HG03520 (cell line): ENCODE results near the gene SLC25A42.

Experiments used
- ATAC-seq: cut with Tn5 transposase; IDR thresholded peaks from one replicate; pipeline ENCODE4 v1.9.1; 2021; ENCODE audit warnings: mild to moderate bottlenecking, moderate library complexity; ENCODE audit not compliant: unreplicated experiment

The SLC25A42 gene

DNA sequence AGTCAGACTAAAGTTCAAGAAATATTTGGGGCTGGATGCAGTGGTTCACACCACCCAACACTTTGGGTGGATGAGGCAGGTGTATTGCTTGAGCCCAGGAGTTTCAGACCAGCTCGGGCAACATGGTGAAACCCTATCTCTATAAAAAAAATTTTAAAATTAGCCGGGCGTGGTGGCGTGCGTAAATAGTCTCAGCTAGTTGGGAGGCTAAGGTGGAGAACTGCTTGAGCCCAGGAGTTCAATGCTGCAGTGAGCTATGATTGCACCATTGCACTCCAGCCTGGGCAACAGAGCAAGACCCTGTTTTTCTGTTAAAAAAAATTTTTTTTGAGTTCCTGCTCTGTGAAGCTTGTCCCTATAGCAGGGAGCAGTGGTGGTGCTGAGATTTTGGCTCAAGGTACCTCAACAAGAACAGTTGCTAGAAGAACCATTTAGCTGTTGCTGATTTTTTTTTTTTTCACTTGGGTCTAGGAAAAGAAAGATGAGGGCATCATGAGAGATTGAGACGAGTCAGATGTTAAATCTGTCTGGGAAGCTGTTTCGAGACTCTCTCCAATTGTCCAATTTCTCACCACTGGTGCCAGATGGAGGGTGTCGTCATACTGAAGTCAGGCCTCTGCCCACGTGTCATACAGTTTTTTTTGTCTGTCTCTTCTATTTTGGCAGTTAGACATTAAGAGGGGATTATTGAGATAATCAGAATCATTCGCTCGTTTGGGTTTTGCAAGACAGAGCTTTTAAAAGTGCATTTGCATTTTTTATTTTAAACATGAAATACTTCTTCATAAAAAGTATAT lies 3.7 kb downstream of the SLC25A42 start:
- ATAC-seq: no peak

GRCh38 chr19:19068659-19069654 lies 5.2 kb downstream of the SLC25A42 start:
- ATAC-seq: no peak

GRCh38 chr19:19071897-19072296 lies 8.1 kb downstream of the SLC25A42 start:
- no peak for ATAC-seq

DNA sequence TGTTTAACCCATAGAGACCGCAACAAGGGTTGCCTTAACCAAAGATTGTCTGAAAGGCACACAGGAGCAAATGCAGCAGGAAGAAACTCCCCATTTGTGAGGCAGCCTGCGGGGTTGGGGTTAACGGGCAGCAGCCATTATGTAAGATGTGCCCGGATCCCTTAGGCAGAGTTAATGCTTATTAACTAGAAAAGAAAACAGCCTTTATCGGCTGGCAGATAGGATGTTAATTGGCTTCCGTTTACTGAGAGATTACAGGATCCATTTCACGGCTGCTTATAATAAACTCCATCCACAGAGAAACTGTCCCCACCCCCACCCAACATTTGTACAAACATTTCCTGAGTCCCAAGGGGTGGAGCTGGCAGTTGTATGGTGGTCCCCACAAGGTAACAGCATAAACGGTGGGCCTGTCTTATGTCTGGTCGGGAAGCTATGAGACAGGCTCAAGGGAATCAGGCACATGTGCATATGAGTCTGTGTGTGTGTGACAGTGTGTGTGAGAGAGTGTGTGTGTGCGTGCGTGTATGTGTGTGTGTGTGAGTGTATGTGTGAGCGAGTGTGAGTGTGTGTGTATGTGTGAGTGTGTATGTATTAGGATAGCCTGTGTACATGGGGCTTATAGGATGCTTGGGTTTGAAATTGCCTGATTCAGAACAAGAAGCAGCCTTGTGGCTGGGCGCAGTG lies 10.5 kb downstream of the SLC25A42 start:
- no peak for ATAC-seq

GRCh38 chr19:19075126-19075525 lies 11.3 kb downstream of the SLC25A42 start:
- no peak for ATAC-seq

DNA sequence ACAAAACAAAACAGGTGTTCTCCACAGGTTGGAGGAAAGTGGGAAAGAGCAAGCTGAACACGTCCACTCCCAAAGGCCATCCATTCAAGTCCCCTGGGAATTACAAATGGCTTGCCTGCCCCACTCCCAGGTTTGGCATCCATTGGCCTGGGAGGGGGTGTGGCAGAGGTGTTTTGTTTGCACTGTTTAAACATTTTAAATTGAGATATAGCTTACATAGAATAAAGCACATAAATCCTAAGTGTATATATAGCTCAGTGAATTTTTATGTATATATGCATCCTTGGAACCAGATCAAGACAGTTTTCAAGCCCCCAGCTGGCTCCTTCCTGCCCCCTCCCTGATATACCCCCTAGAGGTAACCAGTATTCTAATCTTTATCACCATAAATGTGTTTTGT lies 12.7 kb downstream of the SLC25A42 start:
- ATAC-seq: no peak

DNA sequence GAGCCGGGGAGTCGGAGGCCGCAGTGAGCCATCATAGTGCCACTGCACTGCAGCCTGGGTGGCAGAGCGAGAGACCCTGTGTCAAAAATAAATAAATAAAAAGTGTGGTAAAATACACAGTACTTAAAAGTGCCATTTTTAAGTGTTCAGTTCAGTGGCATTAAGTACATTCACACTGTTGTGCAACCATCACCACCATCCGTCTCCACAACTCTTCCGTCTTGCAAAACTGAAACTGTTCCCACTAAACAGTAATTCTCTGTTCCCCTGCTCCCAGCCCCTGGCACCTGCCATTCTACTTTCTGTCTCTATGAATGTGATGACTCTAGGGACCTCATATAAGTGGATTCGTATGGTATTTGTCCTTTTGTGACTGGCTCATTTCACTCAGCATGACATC lies 13.3 kb downstream of the SLC25A42 start:
- ATAC-seq: no peak

DNA sequence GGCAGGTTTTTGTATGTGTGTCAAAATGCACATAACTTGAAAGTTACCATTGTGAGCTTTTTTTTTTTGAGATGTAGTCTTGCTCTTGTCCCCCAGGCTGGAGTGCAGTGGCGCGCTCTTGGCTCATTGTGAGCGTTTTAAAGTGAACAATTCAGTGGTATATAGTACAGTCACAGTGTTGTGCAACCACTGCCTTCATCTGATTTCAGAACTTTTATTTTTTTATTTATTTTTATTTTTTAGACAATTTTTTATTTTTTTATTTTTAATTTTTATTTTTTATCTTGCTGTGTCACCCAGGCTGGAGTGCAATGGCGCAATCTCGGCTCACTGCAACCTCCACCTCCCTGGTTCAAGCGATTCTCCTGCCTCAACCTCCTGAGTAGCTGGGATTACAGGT lies 15.0 kb downstream of the SLC25A42 start:
- no peak for ATAC-seq

DNA sequence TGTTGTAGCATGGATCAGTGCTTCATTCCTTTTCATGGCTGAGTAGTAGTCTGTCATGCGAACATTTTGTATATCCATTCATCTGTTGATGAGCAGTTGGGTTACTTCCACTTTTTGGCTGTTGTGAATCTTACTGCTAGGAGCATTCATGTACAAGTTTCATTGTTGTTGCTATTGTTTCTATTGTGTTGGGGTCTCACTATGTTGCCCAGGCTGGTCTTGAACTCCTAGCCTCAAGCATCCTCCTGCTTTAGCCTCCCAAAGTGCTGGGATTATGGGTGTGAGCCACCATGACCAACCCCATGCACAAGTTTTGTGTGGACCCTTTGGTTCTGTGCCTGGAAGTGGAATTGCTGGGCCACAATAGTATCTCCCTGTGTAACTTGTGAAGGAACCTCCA lies 15.8 kb downstream of the SLC25A42 start:
- no peak for ATAC-seq

DNA sequence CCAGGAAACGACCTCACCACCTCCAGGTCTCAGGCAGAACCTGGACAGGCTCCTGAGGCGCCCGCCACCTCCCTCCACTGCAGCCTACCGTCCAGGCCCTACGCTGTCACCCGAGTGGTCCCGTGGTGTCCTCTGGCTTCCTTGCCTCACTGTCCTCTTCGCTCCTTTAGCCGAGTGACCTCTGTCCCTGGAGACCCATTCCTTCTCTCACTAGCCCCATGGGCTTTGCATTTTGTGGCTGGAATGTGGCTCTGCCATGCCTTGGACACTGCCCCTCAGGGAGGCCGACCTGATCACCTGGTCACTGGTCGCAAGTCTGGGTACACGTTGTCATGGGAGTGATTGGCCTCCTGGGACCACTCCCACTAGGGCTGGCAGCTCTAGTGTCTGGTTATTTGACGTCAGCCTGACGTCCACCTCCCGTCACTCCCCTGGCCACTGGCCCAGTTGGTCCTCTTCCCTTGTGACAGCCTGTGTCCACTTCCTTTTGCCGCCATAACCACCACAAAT lies 17.9 kb downstream of the SLC25A42 start:
- ATAC-seq: no peak

DNA sequence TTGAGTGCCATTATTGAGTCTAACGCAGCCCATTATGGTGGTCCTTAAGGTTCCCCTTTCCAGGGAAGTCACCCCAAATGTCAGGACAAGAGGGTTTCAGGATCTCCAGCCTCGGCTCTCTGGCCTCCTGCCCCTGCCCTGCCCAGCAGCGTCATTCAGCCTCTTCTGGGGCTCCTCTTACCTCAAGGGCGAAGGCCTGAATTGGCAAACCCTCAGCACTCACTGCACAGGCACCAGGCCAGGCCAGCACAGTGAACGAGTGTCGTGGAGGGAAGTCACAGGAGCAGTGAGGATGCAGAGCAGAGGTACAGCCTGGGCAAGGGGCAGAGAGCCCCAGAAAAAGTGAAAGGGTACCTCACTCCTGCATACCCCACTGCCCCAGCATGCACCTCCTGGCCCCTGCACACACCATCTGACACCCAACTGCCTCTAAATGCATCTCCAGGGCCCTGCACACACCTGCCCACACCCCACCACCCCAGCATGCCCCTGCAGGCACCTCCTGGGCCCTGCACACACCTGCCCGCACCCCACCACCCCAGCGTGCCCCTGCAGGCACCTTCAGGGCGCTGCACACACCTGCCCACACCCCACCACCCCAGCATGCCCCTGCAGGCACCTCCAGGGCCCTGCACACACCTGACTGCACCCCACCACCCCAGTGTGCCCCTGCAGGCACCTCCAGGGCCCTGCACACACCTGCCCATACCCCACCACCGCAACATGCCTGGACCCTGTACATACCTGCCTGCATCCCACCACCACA lies 19.8 kb downstream of the SLC25A42 start:
- ATAC-seq: no peak

- no peak for ATAC-seq
Measured at GRCh38 chr19:19087676-19088075, 23.9 kb downstream of the SLC25A42 start.

DNA sequence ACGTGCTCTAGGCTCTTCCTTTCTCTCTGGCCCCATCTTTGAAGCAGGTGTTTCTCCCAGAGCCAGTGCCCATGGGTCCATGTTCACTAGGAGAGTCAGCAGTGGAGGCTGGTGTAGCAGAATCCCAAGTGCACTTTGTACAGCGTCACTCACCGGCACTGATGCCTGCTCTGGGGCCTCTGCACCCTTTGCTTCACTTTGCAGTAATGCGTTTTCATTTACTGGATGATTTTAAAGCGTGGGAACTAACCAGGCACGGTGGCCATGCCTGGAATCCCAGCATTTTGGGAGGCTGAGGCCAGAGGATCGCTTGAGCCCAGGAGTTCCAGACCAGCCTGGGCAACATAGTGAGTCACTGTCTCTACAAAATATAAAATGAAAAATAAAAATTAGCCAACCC lies 30.7 kb downstream of the SLC25A42 start:
- ATAC-seq: no peak

DNA sequence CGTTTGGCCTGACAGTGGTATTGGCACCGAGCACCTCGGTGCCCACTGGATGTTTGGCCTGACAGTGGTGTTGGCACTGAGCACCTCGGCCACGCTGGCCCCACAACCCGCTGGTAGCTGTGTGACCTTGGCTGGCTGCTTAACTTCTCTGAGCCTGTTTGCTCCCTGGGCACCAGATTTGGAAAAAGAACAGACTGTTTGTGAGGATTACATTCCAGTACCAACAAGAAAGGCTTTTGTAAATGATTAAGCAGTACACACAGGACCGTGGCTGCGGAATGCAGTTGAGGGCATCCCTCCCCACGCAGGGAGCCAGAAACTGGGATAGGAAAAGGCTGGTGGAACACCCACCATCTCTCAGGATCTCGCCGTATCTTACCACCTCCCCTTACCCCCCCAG lies 31.9 kb downstream of the SLC25A42 start:
- no peak for ATAC-seq

- no peak for ATAC-seq
Measured at GRCh38 chr19:19096641-19097627, 33.1 kb downstream of the SLC25A42 start.

GRCh38 chr19:19098084-19098702 lies 34.4 kb downstream of the SLC25A42 start:
- ATAC-seq: no peak

GRCh38 chr19:19098703-19099632 lies 35.2 kb downstream of the SLC25A42 start:
- no peak for ATAC-seq

DNA sequence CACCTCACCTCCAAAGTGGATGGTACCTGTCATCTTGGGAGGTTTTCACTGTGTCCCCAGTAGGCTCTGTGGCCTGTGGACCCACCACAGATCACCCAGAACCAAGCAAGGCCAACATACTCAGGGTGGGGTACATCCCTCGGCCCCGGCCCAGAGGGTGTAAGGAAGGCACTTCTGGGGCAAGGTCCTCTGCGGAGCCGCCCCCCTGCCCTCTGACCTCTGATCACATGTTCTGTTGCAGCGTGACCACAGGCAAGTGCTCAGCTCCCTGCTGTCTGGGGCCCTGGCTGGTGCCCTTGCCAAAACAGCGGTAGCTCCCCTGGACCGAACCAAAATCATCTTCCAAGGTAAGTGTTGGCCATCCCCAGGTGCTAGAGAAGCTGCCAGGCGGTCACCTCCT lies 37.7 kb downstream of the SLC25A42 start:
- ATAC-seq: no peak
